Suppressor macrophage treated with lipopolysaccharide for 1 hour (primary cell): ENCODE measurements around the gene C5AR1.
"Not testable (repeated sequence)": the region's sequence is repeated elsewhere in the genome, so short reads cannot be mapped to it uniquely, and the experiment has no call there.

Experiments
- DNase-seq, 3 donors: peaks; one replicate each; pipeline ENCODE4 v3.0.0-alpha.2; 2020 to 2022

C5AR1 gene

DNA sequence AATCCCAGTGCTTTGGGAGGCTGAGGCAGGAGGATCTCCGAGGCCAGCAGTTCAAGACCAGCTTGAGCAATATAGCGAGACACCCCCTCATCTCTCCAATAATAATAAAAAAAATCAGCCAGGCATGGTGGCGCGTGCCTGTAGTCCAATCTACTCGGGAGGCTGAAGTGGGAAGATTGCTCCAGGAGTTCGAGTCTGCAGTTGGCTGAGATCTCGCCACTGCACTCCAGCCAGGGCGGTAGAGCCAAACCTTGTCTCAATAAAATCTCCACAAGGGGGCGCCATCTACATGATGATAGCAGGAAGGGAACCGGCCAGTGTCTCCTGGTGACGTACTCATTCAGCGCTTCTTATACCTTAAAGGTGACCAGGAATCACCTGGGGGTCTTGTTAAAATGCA is 13.6 kb upstream of the C5AR1 start:
- DNase-seq, result peak; percentile 90 to 96 (median 94)

DNA sequence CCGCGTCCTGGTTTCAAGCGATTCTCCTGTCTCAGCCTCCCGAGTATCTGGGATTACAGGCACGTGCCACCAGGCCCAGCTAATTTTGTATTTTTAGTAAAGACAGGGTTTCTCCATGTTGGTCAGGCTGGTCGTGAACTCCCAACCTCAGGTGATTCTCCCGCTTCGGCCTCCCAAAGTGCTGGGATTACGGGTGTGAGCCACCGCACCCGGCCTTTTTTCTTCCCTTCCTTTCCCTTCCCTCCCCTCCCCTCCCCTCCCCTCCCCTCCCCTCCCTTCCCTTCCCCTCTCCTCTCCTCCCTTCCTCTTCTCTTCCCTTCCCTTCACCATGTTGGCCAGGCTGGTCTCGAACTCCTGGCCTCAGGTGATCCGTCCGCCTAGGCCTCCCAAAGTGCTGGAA is 8.8 kb upstream of the C5AR1 start:
- not testable (repeated sequence) for DNase-seq

DNA sequence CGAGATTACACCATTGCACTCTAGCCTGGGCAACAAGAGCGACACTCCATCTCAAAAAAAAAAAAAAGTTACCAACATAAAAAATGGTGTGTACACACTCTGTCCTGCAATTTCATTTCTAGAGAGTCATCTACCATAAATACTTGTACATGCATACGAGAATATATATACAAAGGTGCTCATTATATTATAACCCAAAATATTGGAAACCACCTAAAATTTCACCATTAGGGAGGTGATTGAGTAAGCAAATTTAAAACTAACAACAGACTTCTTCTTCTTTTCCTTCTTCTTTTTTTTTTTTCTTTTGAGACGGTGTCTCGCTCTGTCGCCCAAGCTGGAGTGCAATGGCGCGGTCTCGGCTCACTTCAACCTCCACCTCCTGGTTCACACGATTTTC is 7.4 kb upstream of the C5AR1 start:
- peak in 2 of 3 donors; percentile 65 to 79 for DNase-seq

DNA sequence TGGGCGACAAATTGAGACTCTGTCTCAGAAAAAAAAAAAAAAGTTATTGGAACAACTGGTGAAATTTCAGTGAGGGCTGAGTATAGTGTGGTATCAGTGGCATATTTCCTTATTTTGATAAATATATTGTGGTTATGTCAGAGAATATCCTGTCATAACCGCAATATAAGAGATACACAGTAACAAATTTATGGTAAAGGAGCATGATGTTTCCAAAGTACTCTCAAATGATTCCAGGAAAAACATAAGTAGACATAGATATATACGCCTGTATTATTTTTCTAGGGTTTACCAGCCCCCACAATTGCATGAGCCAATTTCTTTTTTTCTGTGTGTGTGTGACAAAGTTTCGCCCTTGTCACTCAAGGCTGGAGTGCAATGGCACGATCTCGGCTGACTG is 5.7 kb upstream of the C5AR1 start:
- no peak for DNase-seq

DNA sequence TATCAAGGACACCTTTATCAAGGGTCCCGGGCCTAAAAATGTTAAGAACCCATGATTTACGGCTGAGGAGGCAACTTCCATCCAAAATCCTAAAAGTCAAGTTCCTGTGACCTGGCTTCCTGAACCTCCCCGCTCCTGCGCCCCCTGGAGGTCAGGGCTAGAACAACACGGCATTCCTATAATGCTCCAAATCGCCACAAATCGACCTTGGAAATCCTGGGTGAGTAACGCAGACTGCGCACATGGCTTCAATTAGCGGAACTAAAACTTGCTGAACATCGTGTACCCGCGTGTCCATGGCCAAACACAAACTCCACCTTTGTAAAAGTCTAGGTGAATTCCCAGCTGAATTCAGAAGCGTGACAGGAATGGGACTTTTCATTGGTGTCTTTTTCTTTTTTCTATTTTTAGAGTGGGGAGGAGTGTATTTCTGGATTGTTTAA is 4.3 kb upstream of the C5AR1 start:
- DNase-seq, result peak; percentile 92 to 96 (median 94)

DNA sequence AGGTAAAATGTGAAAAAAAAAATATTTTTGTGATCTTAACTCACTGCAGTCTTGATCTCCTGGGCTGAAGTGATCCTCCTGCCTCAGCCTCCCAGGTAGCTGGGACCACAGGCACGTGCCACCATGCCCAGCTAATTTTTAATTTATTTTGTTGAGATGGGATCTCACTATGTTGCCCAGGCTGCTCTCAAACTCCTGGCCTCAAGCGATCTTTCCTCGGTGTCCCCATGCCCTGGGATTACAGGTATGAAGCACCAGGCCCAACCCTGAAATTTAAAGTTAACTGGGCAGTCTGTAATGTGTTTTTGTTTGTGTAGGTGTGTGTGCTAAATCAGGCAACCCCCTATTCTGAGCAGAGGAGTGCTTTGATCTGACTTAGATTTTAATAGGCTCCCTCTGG is 3.4 kb upstream of the C5AR1 start:
- DNase-seq, result no peak

DNA sequence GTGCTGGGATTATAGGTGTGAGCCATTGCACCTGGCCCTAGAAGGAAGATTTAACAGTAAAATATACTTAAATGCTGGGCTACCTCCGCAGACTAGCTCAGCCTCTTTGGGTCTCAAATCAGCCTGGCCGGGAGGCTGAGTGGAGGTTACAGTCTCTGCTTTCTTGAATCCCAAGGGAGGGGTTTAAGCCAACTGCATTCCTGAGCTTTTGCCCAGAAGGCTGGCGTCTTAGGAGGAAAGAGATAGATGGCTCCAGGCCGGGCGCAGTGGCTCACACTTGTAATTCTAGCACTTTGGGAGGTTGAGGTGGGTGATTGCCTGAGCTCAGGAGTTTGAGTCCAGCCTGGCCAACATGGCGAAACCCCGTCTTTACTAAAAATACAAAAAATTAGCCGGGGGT is 623 bp upstream of the C5AR1 start:
- no peak for DNase-seq

DNA sequence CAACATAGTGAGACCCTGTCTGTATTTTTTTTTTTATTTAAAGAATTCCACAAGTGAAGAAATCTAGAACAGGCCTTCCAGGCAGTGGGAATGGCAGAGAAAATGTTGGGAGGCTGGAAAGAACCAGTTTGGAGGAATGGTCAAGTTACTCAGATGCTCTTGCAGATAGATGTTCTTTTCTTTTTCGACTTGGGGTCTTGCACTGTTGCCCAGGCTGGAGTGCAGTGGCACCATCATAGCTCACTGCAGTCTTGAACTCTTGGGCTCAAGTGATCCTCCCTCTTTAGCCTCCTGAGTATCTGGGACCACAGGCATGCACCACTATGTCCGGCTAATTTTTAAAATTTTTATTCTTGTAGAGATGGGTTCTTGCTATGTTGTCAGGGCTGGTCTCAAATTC is 662 bp downstream of the C5AR1 start:
- no peak for DNase-seq

DNA sequence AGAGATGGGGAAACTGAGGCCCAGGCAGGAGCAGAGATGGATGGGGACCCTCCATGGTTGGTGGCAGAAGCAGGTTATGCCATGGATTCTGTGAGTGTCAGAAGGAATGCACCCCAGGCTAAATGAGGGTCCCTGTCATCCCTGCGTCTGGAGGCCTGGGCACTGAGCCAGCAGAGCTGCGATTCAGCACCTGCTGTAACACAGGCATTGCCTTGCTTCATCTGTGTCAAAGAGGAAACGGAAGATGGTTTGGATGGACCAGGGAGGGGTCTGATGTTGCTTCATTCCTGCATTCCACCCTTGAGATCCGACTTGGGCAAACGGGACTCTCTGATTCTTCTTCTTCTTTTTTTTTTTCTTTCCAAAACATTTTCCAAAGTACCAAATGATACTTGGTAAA is 1.2 kb downstream of the C5AR1 start:
- peak; percentile 75 to 79 (median 78) for DNase-seq

DNA sequence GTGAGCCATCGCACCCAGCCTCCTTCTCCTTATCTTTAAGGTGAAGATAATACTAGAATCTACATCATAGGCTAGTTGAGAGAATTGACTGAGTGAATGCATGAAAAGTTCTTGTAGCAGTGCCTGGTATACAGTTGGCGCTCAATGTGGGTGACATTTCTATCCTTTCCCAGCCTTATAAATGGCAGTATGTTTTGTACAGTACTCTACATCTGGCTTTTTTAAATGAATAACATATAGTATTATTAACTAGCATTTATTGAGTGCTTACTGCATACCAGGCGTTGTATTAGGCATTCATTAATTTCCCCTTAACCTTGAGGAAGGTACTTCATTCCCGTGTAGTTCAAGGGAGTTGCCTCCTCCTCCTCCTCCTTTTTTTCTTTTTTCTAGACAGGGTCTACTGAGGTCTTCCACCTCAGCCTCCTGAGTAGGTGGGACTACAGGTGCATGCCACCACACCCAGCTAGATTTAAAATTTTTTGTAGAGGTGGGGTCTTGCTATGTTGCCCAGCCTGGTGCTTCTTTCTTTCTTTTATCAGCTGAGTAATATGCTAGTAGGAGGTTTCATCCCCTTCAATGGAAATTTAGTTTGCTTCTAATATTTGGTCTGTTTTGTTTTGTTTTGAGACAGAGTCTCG is 2.8 kb downstream of the C5AR1 start:
- no peak for DNase-seq

DNA sequence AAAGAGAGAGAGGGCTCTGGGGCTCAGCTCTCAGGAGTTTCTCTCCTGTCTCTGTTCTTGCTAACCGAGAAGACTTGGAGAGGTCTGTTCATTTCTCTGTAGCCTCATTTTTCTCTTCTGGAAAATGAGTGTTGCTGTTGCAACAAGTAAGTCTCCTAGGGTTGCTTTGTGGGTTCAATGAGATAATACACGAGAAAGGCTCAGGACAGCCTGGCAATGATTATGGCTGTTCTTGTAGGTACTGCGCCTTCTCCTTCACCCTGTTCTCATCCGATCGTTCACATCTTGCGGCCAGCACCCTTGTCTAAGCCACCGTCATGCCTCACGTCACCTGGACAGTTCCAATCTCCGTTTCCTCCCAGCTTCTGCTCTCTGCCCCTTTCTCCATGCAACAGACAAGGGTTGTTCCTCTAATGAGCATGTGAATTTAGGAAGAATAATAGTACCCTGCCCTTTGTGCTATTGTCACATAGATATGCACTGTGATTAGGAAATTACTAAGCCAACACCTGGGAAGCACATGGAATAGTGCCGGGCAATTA is 4.2 kb downstream of the C5AR1 start:
- no peak for DNase-seq

DNA sequence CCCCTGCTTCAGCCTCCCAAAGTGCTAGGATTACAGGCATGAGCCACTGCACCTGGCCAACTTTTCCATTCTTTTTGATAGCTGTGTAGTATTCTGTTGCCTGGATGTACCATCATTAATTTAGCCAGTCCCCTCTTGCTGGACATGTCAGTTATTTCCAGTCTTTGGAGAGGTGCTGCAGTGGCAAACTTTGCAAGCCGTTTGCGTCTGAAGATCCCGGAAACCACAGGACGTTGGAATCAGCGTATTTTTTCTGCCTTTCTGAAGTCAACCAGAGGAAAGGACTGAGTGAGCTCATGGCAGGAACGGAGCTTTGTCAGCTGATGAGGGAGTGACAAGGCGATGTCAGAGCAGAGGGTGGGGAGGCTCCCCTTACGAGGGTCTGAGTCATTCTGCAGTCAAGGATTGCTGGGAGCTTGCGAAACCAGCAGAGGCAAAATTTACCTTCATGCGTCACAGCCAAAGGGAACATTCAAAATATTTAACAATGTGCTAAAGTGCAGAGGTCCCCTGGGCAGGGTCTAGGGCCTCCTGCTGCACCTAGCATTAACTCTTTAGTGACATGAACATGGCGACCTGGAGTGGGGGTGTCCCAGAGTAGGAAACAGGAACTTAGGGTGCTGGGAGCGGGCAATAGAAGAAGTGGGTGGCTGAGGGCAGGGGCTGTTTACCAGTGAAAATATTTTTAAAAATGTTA is 5.6 kb downstream of the C5AR1 start:
- peak; percentile 96 to 99 (median 98) for DNase-seq

DNA sequence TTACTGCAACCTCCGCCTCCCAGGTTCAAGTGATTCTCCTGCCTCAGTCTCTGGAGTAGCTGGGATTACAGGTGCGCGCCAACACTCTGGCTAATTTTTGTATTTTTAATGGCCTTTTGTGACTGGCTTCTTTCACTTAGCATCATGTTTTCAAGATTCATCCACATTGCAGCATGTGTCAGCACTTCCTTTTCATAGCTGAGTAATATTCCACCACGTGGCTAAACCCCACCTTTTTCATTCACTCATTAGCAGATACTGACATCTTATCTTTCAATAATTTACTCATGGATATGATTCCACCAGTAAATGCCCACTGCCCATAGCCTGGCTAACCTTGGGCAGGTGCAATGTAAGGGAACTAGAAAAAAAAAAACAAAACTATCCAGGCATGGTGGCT is 6.9 kb downstream of the C5AR1 start:
- DNase-seq, result peak in 1 of 3 donors; percentile 48

DNA sequence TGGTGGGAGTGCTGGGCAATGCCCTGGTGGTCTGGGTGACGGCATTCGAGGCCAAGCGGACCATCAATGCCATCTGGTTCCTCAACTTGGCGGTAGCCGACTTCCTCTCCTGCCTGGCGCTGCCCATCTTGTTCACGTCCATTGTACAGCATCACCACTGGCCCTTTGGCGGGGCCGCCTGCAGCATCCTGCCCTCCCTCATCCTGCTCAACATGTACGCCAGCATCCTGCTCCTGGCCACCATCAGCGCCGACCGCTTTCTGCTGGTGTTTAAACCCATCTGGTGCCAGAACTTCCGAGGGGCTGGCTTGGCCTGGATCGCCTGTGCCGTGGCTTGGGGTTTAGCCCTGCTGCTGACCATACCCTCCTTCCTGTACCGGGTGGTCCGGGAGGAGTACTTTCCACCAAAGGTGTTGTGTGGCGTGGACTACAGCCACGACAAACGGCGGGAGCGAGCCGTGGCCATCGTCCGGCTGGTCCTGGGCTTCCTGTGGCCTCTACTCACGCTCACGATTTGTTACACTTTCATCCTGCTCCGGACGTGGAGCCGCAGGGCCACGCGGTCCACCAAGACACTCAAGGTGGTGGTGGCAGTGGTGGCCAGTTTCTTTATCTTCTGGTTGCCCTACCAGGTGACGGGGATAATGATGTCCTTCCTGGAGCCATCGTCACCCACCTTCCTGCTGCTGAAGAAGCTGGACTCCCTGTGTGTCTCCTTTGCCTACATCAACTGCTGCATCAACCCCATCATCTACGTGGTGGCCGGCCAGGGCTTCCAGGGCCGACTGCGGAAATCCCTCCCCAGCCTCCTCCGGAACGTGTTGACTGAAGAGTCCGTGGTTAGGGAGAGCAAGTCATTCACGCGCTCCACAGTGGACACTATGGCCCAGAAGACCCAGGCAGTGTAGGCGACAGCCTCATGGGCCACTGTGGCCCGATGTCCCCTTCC is 10.5 kb downstream of the C5AR1 start:
- no peak for DNase-seq

DNA sequence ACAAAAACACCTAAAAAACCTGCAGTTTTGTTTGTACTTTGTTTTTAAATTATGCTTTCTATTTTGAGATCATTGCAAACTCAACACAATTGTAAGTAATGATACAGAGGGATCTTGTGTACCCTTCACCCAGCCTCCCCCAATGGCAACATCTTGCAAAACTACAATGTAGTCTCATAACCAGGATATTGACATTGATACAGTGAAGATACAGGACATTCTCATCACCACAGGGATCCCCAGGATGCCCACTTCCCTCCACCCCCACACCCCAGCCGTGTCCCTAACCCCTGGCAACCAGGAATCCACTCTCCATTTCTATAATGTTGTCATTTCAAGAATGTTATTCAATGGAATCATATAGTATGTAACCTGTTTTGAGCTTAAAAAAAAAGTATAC is 12.0 kb downstream of the C5AR1 start:
- DNase-seq, result peak; percentile 54 to 70 (median 58)

DNA sequence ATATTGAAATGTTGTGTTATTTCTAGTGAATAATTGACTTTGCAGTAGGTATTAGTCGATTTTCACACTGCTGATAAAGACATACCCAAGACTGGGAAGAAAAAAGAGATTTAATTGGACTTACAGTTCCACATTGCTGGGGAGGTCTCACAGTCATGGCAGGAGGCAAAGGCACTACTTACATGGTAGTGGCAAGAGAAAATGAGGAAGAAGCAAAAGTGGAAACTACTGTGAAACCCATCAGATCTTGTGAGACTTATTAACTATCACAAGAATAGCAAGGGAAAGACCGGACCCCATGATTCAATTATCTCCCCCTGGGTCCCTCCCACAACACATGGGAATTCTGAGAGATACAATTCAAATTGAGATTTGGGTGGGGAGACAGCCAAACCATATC is 12.4 kb downstream of the C5AR1 start:
- DNase-seq, result peak; percentile 86 to 95 (median 91)

DNA sequence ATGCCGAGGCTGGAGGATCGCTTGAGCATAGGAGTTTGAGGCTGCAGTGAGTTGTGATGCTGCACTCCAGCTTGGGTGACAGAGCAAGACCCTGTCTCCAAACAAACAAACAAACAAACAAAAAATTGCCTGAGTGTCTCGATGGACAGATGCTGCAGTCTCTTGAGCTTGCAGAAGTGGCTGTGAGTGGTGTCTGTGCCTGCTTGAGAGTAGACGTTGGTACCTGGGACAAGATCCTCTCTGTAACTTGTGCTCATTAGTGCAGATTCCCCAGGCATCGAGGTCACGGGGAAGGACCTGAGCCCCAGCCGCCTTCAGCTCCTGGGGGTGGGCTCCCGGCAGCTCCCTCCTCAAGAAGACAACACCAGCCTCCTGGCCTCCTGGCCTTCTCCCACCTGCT is 13.7 kb downstream of the C5AR1 start:
- peak in 1 of 3 donors; percentile 26 for DNase-seq

DNA sequence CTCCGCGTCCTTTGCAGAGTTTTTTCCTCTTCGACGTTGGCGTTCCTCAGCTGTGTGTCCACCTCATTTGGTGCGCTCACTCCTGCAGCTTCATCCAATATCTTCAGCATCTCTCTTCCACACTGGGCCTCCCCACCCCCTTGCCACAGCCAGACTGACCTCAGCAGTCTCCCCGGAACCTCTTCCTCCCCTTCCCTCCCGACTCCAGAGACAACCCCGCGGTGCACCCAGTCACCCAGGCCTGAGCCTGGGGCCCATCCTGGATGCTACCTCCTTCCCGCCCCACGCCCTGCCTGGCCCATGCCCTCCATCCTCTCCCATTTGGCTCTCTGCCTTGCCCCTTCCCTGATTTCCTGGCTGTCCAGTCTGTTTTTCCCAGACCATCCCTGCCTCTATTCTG is 14.2 kb downstream of the C5AR1 start:
- peak in 2 of 3 donors; percentile 49 to 68 for DNase-seq

DNA sequence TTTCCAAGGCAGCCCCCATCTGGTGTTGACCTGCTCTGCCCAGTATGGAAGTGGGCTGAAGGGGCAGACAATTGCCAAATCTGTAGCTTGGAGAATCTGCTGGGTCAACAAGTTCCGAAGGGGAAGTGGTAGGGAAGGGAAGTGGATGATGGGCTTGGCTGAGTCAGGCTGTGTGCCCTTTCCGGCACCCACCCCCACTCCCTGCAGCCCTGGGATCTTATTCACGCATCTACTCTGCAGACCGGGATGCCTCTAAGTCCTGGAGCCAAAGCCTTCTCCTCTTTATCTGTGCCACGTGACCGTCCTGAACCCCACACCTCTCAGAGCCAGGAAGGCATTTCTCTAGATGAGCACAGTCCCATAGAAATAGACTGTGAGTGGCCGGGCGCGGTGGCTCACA is 14.8 kb downstream of the C5AR1 start:
- peak; percentile 93 to 94 (median 94) for DNase-seq

DNA sequence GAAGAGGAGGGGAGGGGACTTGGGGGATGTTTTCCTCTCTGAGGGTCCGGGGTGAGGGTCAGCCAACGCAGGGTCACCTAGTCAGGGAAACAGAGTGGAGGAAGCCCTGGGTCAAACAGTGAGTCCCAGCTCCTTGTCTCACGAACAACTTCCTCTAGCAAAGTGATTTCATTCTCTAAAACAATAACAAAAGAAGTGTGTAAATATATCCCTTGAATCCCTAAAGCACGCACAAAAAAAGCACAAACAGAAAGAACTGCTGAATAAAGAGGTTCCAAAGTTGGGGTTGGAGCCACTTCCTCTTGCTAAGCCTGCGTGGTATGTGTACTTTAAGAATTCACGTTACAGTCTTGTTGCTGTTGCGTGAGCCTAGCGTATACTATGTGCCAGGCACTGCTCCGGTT is 20.8 kb downstream of the C5AR1 start:
- DNase-seq, result peak; percentile 71 to 88 (median 82)

DNA sequence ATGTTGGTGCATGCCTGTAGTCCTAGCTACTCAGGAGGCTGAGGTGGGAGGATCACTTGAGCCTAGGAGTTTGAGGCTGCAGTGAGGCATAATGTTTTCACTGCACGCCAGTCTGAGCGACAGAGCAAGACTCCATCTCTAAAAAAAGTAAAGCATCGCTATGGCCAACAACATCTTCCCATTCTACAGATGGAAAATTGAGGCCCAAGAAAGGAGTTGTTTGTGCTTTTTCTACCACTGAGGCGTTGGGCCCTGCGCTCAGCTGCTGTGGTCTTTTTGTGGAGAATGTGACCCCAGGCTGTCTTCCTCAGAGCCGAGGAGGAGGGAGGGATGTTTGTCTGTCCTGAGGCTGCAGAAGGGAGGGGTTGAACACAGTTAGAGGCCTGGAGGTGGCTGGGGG is 21.8 kb downstream of the C5AR1 start:
- DNase-seq, result no peak

DNA sequence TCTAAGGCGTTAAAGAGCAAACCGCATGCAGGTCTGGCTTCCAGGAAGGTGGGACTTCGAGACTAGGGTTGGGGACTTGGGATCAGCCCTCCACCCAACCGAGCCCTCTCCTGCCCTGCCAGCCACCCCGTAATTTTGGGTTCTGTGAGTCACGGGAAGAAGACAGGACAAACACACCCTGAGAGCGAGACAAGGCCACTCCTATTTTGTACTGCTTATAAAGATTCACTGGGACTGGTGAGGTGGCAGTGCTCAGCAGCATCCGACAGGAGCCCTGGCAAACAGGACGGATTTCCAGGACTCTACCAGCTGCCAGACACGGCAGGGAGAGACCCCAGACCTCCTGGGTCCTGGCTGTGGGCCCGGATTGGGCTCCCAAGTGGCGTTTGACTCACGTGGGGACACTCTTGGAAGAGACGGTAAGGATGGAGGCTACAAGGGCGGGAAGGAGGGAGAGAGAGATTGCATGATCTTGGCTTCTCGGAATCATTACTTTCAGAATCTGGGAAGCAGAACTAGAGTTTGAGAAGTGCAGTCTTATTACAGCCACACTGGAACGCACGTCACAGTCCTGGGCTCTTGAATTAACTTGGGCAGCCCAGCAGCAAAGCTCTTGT is 22.4 kb downstream of the C5AR1 start, which contains the start of gene C5AR2:
Gene C5AR2, plus strand, starts transcription at position 245 of the 617 bp plus-strand sequence. CDS start 8,625 bp downstream, outside the sequence.
- peak in 2 of 3 donors; percentile 56 to 62 for DNase-seq
